Endothelial cell of umbilical vein (primary cell): ENCODE results near the gene GP5. TPM values are rescaled to one million over a fixed set of nuclear protein-coding genes. Genes with fewer than 3 reads are reported as not detected.

ENCODE experiments used
- BruUV-seq: library from RNA; stranded (reverse); fragments of 400-500 nt; replicated peaks from 2 replicates; lab custom pipeline; 2021; lab: Mats Ljungman, UMichigan
- CTCF ChIA-PET: fragments of 300-600, 350-600 bp; sonication (Branson Sonifier 250); formaldehyde crosslinking; loops from one replicate; lab custom pipeline; 2021; ENCODE audit warnings: antibody characterized with exemption, inconsistent platforms; lab: Charles Lee
- POLR2A ChIA-PET: fragments of 300-600, 350-600 bp; sonication (Branson Sonifier 250); formaldehyde crosslinking; loops from one replicate; lab custom pipeline; 2021; ENCODE audit warnings: antibody characterized with exemption, inconsistent platforms; lab: Charles Lee
- DNase-seq: peaks from one replicate; pipeline ENCODE4 v3.0.0-alpha.2; 2011; ENCODE audit warnings: low read depth, low spot score
- FAIRE-seq: peaks from 2 replicates; lab custom pipeline; 2011; peaks lifted over from hg19 to GRCh38; lab: Jason Lieb, UNC
- H2AFZ ChIP-seq: 2 replicates; pipeline ENCODE4 v1.6.0; 2012; ENCODE audit warnings: low read depth, low read length, control low read depth, inconsistent platforms
- H3K27ac ChIP-seq: 2 replicates; pipeline ENCODE4 v1.5.1; 2011; ENCODE audit warnings: low read depth, mild to moderate bottlenecking, control low read depth, low read length, moderate library complexity; ENCODE audit not compliant: insufficient read depth
- H3K27me3 ChIP-seq, 2 experiments: 2 replicates each; pipeline versions ENCODE4 v1.6.0 to v1.6.1; 2011; ENCODE audit warnings: low read length in 2 of 2, mixed read lengths in 1 of 2; ENCODE audit not compliant: control insufficient read depth in 2 of 2, insufficient read depth in 2 of 2
- H3K36me3 ChIP-seq, 2 experiments: 2 replicates in 1 of 2; 3 replicates in 1 of 2; pipeline ENCODE4 v1.5.1; 2011; ENCODE audit warnings: low read length in 2 of 2, mild to moderate bottlenecking in 1 of 2, moderate library complexity in 1 of 2; ENCODE audit not compliant: control insufficient read depth in 2 of 2, insufficient read depth in 2 of 2; ENCODE audit errors: extremely low read depth in 1 of 2
- H3K4me1 ChIP-seq: 3 replicates; pipeline ENCODE4 v1.5.1; 2011; ENCODE audit warnings: mild to moderate bottlenecking, low read length; ENCODE audit not compliant: control insufficient read depth, insufficient read depth; ENCODE audit errors: extremely low read depth
- H3K4me2 ChIP-seq: 2 replicates; pipeline ENCODE4 v1.6.1; 2011; ENCODE audit warnings: low read length, control low read depth, mixed read lengths; ENCODE audit not compliant: insufficient read depth
- H3K4me3 ChIP-seq, 3 experiments: fragments of 200-600 bp in 1 of 3; sonication (generic), shearing (Covaris generic) in 1 of 3; replicated peaks in 1 of 3; 2 replicates each; pipeline ENCODE4 v1.5.1; 2011 to 2016; ENCODE audit warnings: control low read depth in 3 of 3, low read length in 3 of 3, mild to moderate bottlenecking in 2 of 3, inconsistent platforms in 1 of 3, low read depth in 1 of 3, moderate library complexity in 1 of 3; ENCODE audit not compliant: insufficient read depth in 1 of 3
- H3K79me2 ChIP-seq: 2 replicates; pipeline ENCODE4 v1.6.0; 2012; ENCODE audit warnings: low read length, inconsistent platforms; ENCODE audit not compliant: control insufficient read depth, insufficient read depth
- H3K9ac ChIP-seq: replicated peaks from 2 replicates; pipeline ENCODE3; 2011; ENCODE audit warnings: low read length, control low read depth; ENCODE audit not compliant: insufficient read depth; ENCODE audit errors: extremely low read depth
- H3K9me1 ChIP-seq: replicated peaks from 3 replicates; pipeline ENCODE4 v1.6.0; 2011; ENCODE audit warnings: mild to moderate bottlenecking, low read length; ENCODE audit not compliant: control insufficient read depth, insufficient read depth; ENCODE audit errors: extremely low read depth
- H3K9me3 ChIP-seq: replicated peaks from 2 replicates; pipeline ENCODE4 v1.5.1; 2012; ENCODE audit warnings: low read length, inconsistent platforms; ENCODE audit not compliant: control insufficient read depth, insufficient read depth
- H4K20me1 ChIP-seq: replicated peaks from 2 replicates; pipeline ENCODE3; 2011; ENCODE audit warnings: mild to moderate bottlenecking, low read length; ENCODE audit not compliant: control insufficient read depth, insufficient read depth; ENCODE audit errors: extremely low read depth
- CTCF ChIP-seq, 2 donors: IDR thresholded peaks; 1 replicate in 1 of 2; 2 replicates in 1 of 2; pipeline ENCODE4 v1.5.1; 2011; ENCODE audit warnings: low read length in 2 of 2, mild to moderate bottlenecking in 2 of 2, moderate library complexity in 2 of 2, control low read depth in 1 of 2, inconsistent platforms in 1 of 2, low read depth in 1 of 2; ENCODE audit not compliant: insufficient read depth in 1 of 2; ENCODE audit errors: extremely low read depth in 1 of 2
- EZH2 ChIP-seq: IDR thresholded peaks from 2 replicates; pipeline ENCODE4 v1.6.1; 2012; ENCODE audit warnings: borderline replicate concordance, low read depth, mild to moderate bottlenecking, moderate library complexity, low read length, inconsistent platforms; ENCODE audit not compliant: severe bottlenecking
- FOS ChIP-seq: IDR thresholded peaks from 2 replicates; pipeline ENCODE4 v1.6.1; 2011; ENCODE audit warnings: mild to moderate bottlenecking, low read length, moderate library complexity, borderline replicate concordance; ENCODE audit not compliant: insufficient read depth
- GATA2 ChIP-seq: IDR thresholded peaks from 2 replicates; pipeline ENCODE4 v1.7.0; 2011; ENCODE audit warnings: low read depth, mild to moderate bottlenecking, moderate library complexity, mixed read lengths, low read length; ENCODE audit not compliant: insufficient read length, insufficient read depth
- JUN ChIP-seq: IDR thresholded peaks from 2 replicates; pipeline ENCODE4 v1.6.1; 2011; ENCODE audit warnings: borderline replicate concordance, low read depth; ENCODE audit not compliant: insufficient read length, insufficient read depth
- MAX ChIP-seq: IDR thresholded peaks from 2 replicates; pipeline ENCODE4 v1.6.1; 2011; ENCODE audit not compliant: insufficient read depth, insufficient read length
- MYC ChIP-seq: IDR thresholded peaks from one replicate; pipeline ENCODE4 v1.6.1; 2011; ENCODE audit warnings: mild to moderate bottlenecking, low read depth, low read length
- POLR2A ChIP-seq: IDR thresholded peaks from 2 replicates; pipeline ENCODE4 v1.6.1; 2012; ENCODE audit warnings: low read depth, mild to moderate bottlenecking, control low read depth, low read length
- POLR2AphosphoS5 ChIP-seq: IDR thresholded peaks from 2 replicates; pipeline ENCODE4 v1.6.1; 2012; ENCODE audit warnings: low read depth, mild to moderate bottlenecking, control low read depth, low read length, moderate library complexity; ENCODE audit not compliant: insufficient read depth
- dilution Hi-C: fragments of 300-500 bp; cut with MboI; formaldehyde crosslinking; loops from one replicate; pipeline ENCODE4 v1.15.0; 2019; ENCODE audit warnings: low sequenced_read_pairs; ENCODE audit not compliant: extremely low pct_ligation_motif_present
- intact Hi-C: fragments of 100-400 bp; cut with micrococcal nuclease; formaldehyde crosslinking; loops from one replicate; pipeline ENCODE4 v1.10.0; 2022
- polyA plus RNA-seq, 4 experiments: library from polyadenylated mRNA; depleted of rRNA in 3 of 4; stranded (reverse) in 3 of 4; unstranded in 1 of 4; fragments of >200 nt; gene quantifications; 2 replicates each; pipeline versions ENCODE4 v1.2.1 to v1.2.3, GENCODE V29; 2011 to 2012; ENCODE audit warnings: missing spikeins in 1 of 4
- total RNA-seq: library from RNA; stranded (reverse); gene quantifications from 2 replicates; pipeline ENCODE4 v1.2.3, GENCODE V29; 2021

Gene GP5
- total and polyA plus RNA-seq, 2 donors (not counting 3 experiments of a cell fraction or from before 2014, with no cell fraction given), result 0.06 to 0.11 TPM

GRCh38 chr3:194381460-194381875 lies 17.6 kb downstream of the GP5 start:
- Histone ChIP-seq H3K4me3 (no peak overlapping the region), H3K36me3 (no peaks in the 10 kb centered on the region), H3K27me3 (peaks cover 6 to 17% of the 10 kb centered on the region in 2 experiments), H3K4me1 (peaks cover 4% of the 10 kb centered on the region), H3K9ac (no peak overlapping the region), H3K4me2 (no peak overlapping the region), H3K9me3 (no peaks in the 10 kb centered on the region), H3K27ac (no peak overlapping the region), H3K9me1 (no peaks in the 10 kb centered on the region), H3K79me2 (no peaks in the 10 kb centered on the region), H2AFZ (no peak overlapping the region), H4K20me1 (no peaks in the 10 kb centered on the region)
- no TSS peak for BruUV-seq
- TF ChIP-seq MAX, result no peak
- TF ChIP-seq EZH2, result no peak
- no peak for TF ChIP-seq MYC
- TF ChIP-seq GATA2, result no peak
- TF ChIP-seq FOS, result no peak
- no peak for TF ChIP-seq POLR2AphosphoS5
- TF ChIP-seq JUN, result no peak
- no peak for TF ChIP-seq POLR2A
- no peak for TF ChIP-seq CTCF (IDR thresholded peaks at IDR 0.05; ENCODE audit: extremely low read depth in 1 of 2, insufficient read depth in 1 of 2, low read depth in 1 of 2, low read length in 2 of 2)
- no peak for DNase-seq
- ChIA-PET POLR2A (no interaction called here), CTCF (interaction anchor here (1.0 kb wide), 1 partner anchor 12 kb away, joined by 4 read pairs; the partner anchor contains the start of gene LRRC15)
- FAIRE-seq, result no peak
- intact Hi-C loops, result no loop called here
- dilution Hi-C loops, result no loop called here
